ENCODE data around the gene NEDD4L.

NEDD4L gene

DNA sequence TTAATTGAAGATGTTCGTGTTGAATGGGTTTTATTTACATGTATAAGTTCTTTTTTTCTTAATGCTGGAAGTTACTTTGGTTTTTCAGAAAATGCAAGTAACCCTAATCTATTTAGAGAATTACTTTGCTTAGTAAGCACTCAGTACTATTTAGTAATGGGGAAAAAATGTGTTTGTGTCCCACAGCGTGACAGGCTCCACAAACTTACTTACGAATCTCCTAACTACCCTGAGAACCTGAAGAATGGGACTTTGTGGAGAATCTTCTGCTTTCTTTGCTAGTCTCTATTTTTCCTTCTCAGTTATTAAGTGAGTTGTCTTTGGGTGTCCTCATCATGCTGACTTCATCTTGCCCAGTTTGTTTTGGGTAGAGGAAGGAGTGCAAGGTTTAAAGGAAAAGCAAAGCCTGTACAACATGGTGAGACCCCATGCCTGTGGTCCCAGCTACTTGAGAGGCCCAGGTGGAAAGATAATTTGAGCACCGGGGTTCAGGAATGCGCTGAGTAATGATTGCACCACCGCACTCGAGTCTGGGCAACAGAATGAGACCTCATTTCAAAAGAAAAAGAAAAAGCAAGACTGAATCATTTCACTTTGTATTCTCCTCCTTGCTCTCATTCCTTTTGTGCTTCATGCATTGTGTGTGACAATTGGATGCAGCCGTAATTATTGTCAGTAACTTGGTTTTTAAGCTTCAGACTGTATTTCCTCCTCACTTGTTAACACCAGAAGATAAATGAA is 10.2 kb downstream of the NEDD4L start:
- DNase-seq: no peak

DNA sequence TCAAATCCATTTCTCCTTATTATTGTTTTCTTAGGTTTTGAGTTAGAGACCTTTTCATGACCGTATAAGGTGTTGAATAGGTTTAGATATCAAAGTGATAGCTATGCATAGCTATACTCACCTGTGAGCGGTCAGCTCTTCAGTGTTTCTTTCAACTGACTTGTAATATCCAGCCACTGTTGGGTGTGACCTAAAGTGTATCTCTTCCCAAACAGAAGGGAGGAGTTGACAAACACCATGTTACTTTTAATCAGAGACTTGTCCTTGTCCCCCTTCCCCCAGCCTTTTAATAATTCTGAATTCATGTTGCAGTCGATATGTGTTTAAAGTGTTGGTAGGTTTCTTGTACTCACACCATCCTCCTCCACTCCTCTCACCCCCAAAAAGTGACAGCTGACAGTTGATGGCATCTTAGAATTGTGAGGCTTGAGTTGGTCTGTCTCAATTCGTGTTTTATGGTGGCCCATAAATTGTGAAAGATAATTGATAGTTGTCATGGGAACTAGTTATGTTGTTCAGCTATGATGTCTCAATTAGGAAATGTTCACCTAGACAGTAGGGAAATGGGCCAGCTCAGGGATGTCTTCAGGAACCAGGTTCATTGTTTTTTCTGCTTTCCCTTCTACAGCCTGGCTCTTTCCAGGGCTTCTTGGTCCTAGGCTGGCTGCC is 12.0 kb downstream of the NEDD4L start:
- no peak for DNase-seq

DNA sequence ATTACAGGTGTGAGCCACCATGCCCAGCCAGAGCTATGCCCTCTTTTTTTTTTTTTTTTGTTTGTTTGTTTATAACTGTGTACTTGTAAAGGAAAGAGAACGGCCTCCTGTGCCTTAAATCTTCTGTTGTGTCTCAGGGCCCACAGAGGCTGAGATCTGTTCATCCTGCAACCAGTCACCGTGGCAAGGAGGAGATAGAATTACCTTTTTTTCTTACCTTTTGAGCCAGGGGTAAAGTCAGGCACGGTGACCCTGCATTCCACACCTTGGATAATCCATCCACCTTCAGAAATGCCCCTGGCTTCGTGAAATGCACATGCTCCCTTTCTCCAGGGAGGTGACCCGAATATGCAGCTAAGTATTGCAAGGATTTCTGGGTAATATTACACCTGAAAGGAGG is 12.8 kb downstream of the NEDD4L start:
- DNase-seq: no peak

DNA sequence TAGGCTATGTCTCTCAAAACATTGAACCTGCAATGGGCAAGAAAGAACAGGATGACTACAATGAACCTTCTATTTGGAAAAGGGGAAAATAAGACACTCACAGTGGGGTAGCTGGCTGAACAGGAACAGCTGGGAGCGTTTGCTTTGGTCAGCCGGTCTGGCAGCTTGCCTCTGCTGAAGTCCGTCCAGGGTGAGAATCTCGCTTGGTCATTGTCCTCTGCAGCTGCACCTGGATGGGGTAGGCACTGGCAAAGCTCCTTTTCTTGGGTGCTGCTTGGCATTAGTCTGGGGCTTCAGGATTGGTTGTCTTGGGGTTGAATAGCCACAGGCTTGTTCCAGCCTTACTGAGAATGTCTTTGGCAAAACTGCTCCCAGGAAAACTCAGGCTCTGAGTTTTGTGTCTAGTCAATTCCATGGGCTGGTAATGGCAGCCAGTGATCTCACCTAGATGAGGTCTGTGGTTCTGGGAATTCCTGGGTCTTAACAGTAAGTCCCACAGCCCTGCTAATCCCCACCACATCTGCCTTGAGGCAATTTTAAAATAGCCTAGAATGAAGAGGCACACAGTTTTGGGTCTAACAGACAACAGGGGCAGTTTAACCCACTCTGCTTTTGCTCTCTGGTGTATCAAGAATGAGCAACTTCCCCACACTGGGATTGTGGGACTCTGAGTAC is 13.4 kb downstream of the NEDD4L start:
- peak in 1 of 2 donors; percentile 31 for DNase-seq

DNA sequence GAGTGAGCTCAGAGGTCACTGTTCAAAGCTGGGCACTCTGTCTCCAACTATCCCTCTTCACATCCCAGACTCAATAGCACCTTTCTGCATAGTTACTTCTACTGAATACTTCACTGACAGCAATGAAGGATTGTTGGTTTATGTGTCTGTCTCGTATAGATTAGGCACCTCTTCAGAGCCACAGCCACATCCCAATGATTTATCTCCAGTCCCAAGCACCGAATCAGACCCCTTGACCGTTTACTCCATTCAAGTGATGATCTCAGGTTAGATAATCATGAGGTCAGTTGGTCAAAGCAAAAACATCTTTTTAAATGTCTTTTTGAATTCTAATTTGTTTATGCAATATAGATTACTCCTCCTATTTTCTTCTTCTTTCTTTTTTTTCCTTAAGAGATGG is 14.7 kb downstream of the NEDD4L start:
- DNase-seq: no peak

DNA sequence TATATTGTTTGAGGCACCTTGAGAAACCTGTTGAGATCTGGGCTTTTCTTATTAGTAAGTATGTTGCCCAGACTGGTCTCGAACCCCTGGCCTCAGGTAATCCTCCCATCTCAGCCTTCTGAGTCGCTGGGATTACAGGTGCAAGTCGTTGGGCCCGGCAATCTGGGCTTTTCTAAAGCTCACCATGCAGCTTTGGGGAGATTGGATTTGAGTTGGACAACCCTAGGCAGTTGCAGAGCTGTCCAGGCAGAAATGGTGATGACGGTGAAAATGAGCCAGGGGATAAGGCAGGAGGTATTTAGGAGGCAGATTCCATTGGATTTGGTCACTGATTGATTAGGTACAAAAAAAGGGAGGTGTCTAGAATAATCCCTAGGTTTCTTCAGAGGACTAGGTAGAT is 16.2 kb downstream of the NEDD4L start:
- no peak for DNase-seq

DNA sequence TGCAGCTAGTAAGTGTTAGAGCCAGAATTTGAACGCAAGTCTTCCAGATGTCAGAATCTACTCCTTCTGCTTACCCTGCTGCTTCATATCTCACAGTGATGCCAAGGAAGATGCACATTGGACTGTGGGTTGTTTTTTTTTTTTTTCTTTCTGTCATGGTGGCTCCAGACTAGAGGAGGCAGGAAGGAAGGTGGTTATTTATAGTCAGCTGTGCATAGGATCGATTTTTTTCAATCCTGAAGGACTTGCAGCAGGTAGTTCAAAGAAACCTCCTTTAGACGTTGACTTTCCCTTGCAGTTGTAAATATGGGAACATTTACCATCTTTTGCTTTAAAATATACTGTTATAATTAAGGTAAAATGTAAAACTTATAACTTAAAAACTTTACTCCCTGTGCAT is 17.3 kb downstream of the NEDD4L start:
- no peak for DNase-seq

DNA sequence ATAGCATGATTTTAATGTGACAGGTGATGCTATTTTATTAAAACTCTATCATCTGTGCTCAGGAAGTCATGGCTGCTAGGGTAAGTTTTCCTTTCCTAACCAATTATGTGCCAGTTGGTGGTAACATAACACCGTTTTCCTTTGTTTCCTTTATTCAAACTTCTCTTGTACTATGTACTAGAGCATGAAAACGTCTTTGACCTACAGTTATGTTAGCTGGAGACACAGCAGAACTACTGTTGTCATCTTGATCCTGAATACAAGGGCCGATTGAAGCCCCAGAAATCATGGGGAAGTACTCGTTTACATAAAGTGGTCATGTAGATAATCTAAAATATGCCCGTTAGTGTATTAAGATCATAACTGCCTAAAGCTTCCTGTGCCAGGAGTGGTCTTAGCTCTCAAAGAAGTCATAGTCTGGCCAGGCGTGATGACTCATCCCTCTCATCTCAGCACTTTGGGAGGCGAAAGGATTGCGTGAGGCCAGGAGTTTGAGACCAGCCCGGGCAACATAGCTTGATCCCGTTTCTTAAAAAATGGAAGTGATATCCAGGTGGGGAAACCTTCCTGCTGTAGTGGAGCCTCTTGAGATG is 20.5 kb downstream of the NEDD4L start:
- no peak for DNase-seq

DNA sequence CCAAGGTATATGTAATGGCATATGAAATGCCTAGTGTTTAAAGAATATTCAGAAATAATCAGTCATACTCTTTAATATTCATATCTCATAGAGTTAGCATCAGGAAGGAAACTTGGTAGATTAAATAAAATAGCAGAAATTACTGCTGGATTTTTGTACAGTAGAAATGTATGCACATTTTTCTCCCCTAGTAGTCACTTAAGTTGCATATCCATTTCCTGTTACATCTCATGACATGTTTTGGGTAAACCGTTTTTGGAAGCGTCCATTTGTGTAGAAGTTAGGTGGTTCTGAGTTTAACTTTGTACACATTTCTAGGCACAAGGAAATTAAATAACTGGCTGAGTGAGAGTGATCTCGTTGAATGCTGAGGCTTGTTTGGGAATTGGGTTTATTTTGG is 21.9 kb downstream of the NEDD4L start:
- DNase-seq: no peak

DNA sequence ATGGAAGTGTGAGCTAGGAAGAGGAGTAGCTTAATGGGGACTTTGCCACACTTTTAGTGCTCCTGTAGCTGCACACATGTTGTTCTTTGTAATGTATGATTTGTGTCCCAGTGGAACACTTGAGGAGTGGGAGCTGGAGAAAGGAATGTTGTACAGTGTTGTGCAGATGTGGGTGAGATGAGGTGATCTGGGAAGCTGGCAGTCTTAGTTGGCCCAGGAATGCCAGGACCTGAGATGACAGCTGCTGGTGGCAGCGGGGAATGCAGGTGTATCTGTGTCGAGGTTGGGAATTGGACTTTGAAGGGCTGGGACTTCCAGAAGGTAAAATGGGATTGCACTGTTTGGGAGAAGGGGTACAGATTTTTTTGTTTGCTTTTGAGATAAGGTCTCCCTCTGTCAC is 23.6 kb downstream of the NEDD4L start:
- DNase-seq: no peak

DNA sequence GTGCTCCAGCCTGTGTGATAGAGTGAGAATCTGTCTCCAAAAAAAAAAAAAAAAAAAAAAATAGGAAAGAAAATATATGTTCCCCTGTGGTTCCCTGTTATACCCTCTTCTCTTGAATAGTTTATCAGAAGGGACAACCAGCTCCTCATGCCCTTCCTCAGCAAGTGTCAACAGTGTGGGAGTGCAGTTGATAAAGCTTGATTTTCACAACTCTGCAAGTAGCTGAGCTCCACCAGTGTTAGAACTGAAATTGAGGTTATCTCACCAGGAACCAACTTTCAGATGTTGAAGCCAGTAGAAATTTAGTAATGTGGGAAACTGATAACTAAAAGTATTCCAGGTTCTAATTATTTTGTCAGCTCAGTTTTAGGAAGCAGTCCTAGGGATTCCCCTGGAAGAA is 25.1 kb downstream of the NEDD4L start:
- no peak for DNase-seq

DNA sequence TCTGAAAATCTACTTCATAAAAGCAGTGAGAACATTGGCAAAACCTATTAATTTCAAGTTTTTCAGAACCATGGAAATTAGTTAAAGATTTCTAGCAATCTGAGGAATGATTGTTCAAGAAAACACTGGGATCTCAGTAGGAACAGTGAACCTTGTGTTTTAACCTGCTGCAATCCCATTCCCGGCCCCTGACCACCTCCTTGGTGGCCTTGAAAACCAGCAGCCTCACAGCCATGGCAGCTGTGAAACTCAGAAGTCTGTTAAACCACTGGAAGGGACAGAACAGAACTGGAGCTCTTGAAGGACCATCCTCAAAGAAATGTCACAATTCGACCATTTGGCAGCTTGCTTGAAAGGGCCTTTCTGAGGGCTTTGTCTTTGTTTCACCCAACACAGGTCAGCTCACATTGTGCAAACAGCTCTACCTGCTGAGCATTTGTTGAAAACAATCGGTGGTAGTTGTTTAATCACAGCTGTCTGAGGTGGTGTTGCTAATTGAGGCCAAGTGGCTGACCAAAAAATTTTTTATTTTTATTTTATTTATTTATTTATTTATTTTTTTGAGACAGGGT is 25.8 kb downstream of the NEDD4L start:
- no peak for DNase-seq

DNA sequence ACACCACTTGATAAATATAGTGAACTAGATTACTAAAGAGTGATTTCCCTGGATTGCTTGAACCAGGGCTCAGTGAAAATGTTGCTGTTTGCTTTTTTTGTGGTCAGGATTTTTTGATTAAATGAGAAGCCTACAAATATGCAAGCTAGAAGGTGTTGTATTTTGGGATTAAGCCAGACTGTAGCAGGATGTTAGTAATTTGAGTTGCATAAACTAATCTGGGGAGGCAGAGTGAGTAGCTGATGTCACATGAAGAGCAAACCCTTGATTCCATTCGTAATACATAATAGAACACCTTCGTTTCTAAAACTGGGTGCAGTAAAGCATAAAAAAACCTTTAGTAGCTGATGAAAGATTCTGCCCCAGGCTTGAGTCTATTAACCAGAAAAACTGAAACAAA is 32.0 kb downstream of the NEDD4L start:
- no peak for DNase-seq

DNA sequence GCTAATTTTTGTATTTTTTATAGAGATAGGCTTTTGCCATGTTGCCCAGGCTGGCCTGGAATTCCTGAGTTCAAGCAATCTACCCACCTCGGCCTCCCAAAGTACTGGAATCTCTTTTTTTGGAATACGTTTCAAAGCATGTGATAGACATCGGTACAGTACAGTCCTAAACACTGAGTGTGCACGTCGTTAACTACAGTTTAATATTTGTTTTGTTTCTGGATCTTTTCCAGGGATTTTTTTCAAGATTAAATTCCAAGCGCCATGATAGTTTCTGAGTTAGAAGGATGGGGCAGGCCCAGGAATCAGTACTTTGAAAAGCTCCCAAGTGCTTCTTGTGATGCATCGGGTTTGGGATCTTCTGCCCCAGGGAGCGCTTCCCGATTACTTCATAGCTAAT is 33.3 kb downstream of the NEDD4L start:
- no peak for DNase-seq

DNA sequence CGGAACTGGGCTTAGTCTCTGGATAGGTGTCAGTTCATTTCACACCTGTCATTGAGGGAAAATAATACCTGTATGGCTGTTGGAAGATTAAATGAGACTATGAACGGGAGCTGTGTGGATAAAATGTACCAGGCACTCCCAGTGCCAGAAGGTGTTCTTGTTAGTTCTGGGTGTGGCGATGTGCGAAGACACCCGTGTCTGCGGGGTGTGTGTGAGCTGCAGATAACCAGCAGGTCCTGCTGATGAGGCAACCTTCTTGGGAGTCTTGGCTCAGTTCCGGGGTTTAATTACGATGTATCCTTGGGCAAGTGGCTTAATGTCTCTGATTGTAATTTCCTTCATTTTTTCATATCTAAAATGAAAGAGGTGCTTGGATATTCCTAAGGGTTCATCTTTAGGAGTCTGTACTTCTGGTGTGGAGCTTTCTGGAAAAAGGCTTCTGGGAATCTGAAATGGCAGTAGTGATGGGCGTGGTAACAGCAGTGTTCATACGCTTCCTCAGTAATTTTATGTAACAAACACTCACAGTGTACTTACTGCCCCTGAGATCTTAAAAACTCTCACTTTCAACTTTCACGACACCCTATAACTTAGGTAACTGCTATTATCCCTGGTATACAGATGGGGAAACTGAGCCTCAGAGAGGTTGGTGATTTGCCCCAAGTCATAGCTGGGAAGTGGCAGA is 35.0 kb downstream of the NEDD4L start:
- no peak for DNase-seq

DNA sequence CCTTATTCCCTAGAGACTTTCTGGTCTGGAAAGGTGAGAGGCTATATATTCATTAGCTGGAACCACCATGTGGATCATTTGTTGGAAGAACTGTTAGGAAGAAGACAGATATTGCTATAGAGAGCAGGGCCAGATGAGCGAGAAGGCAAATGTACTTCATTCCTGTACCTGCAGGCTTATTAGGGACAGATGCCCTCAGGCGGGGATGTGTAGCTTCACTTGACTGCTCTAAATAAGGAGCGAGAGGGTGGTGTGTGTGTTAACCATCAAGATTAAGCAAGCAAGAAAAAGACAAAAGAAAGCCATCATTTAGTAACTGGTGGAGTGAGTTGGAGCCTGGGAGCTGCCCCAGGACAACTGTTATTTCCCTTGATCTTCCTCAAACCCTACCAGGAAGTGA is 36.4 kb downstream of the NEDD4L start:
- no peak for DNase-seq

DNA sequence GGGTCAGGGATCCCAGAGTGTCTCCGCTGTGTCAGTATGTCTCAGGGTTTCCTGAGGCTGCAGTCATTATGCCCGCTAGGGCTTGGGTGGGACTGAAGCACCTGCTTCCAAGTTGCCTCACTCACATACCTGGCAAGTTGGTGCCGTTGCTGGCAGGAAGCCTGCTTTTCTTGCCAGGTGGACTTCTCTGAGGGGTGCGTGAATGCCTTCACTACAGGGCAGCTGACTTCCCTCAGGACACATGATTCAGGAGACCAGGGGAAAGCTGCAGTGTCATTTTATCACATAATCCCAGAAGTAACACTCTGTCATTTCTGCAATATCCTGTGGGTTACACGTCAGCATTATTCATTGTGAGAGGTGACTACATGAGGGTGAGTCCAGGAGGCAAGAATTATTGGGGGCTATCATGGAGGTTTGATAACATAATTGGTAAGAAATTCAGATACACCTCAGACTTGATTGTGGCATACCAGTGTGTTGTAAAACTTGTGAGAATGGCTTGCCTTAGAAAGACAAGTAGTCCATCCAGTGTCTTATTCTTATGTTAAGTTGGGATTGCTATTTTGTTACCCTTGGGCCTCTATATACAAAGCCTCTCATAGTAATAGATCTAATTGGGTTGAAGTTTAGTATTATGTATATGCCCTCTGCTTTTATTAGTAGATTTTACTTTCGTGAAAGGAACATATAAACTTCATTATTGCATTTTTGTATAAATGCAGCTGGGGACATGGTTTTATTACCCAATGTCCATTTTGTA is 44.1 kb downstream of the NEDD4L start:
- DNase-seq: no peak

DNA sequence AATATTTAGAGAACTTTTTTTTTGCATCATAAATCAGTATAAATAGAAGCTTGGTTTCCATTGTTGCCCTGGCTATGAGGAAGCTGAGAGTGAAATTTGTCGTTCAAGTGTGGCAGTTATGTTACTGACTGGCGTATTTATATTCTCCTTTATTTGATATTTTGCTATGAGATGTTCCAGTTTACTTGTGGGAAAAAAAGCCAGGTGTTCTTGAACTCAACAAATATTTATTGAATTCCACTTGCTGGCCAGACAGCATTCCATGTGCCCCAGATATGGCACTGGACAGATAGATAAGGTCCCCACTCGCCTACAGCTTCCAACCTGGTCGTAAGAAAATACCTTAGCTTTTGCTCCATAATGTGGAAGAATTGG is 44.7 kb downstream of the NEDD4L start:
- DNase-seq: no peak

DNA sequence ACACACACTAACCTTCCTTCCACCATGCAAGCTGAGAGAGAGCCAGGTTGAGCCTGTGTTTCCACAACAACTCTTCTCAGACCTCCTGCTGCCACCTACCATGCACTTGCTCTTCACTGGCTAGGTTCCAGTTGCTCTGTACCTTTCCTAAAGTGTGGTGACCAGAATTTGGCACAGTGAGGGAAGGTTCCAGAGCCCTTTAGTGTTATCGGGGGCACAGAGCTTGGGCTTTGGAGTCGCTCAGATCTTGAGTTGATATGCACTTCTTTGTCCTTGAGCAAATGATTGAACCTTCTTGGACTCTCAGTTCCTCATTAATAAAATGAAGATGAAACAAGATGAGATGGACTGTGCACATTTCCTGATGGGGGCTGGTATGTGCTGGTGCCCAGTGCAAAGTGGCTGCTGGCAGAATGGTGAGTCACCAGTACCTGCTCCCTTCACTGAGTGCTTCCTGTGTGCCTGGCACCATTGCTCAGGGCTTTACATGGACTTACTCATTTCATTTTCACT is 47.1 kb downstream of the NEDD4L start:
- DNase-seq: no peak

DNA sequence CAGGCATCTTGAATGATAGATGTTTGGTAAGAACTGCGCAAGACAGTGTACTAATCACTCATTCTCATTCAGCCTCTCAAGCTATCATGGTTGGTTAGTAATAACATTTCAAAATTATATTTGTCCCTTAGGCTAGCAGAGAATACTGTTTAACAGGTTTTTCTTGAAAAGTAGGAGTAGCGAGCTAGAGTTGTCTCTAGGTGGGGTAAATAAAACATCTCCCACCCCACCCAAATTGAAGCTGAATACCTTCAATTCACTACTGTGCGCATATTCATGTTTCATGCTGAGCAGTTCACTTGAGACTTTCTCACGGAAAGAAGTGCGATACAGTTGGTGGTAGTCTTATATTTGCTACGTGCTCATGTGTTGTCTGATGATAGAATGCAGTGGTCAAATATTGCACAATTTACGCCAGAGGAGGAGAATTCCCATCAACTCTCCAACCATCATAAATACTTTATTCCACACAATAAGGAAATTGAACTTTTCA is 49.3 kb downstream of the NEDD4L start:
- DNase-seq: no peak

DNA sequence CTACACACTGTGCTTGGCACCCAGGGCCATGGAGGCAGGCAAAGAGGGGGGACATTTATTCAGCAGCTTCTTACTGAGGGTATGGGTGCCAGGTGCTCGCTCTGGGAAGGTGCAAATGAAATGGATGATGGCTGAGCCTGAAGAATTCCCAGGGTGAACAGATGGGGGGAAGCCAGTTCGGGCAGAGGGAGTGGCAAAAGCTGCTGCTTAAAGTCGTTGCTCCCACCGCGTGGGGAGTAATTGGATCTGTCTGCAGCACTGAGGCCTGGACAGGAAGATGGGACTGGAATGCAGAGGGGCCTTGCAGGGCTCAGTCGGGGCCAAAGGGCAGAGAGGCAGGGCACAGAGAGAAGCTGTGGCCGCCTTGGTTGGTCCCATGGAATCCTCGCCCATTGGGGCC is 51.2 kb downstream of the NEDD4L start:
- no peak for DNase-seq

DNA sequence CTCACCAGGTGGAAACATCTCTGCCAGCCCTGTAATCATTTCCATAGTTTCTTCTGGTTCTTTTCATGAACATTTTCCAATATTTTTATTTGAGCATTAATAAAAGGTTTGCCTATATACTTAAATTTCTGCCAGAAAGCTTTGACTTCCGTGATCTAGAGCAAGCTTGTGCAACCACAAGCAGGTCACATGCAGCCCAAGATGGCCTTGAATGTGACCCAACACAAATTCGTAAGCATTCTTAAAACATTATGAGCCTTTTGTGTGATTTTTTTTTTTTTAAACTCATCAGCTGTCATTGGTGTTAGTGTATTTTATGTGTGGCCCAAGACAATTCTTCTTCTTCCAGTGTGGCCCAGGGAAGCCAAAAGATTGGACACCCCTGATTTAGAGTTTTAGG is 51.6 kb downstream of the NEDD4L start:
- DNase-seq: no peak

All from hippocampal formation (tissue), 2 donors.